ENCODE measurements around the gene STK17B.

The STK17B gene

GRCh38 chr2:196172951-196173350, 1.6 kb upstream of the STK17B start:
- H3K27ac ChIP-seq: no peak overlapping the region
- peaks cover 68% of the 10 kb centered on the region for H3K4me1 ChIP-seq (ENCODE audit: low read depth, poor library complexity, severe bottlenecking)
- TF ChIP-seq CTCF (conservative IDR thresholded peaks at IDR 0.05; ENCODE audit: low read depth, low read length): no peak
- H3K4me2 ChIP-seq: peak overlapping the region; percentile 26; the same call in 1 of the 2 replicates
- no peak overlapping the region for H2AFZ ChIP-seq (ENCODE audit: low read depth)
- no peaks in the 10 kb centered on the region for H3K36me3 ChIP-seq (ENCODE audit: insufficient read depth)
- peaks cover 34% of the 10 kb centered on the region for H3K79me2 ChIP-seq (ENCODE audit: insufficient read depth, low read depth)
- H3K27me3 ChIP-seq (ENCODE audit: insufficient read depth, low read depth): no peaks in the 10 kb centered on the region
- peaks cover 12% of the 10 kb centered on the region; the same call in 1 of the 2 replicates for H4K20me1 ChIP-seq (ENCODE audit: insufficient read depth)
- H3K4me3 ChIP-seq (IDR thresholded peaks at IDR 0.05; ENCODE audit: insufficient read depth, low read depth, low read length): no peak overlapping the region
- no peak overlapping the region for H3K9ac ChIP-seq

- Histone ChIP-seq H3K36me3 (ENCODE audit: insufficient read depth) (no peaks in the 10 kb centered on the region), H2AFZ (ENCODE audit: low read depth) (0 out of 2 replicates have a peak overlapping the region, but pooled peaks have one; percentile 35), H3K27me3 (ENCODE audit: insufficient read depth, low read depth) (no peaks in the 10 kb centered on the region), H3K27ac (0 out of 2 replicates have a peak overlapping the region, but pooled peaks have one; percentile 14), H3K4me1 (ENCODE audit: low read depth, poor library complexity, severe bottlenecking) (peaks cover 68% of the 10 kb centered on the region), H3K4me2 (peak overlapping the region; percentile 79), H3K79me2 (ENCODE audit: insufficient read depth, low read depth) (peaks cover 44% of the 10 kb centered on the region), H3K4me3 (IDR thresholded peaks at IDR 0.05; ENCODE audit: insufficient read depth, low read depth, low read length) (no peak overlapping the region), H4K20me1 (ENCODE audit: insufficient read depth) (peaks cover 22% of the 10 kb centered on the region), H3K9ac (no peak overlapping the region)
- TF ChIP-seq CTCF (conservative IDR thresholded peaks at IDR 0.05; ENCODE audit: low read depth, low read length): no peak
These were observed 568 bp upstream of the STK17B start for GRCh38 chr2:196171946-196172345.

GRCh38 chr2:196170606-196171247, 651 bp downstream of the STK17B start:
- Histone ChIP-seq H2AFZ (ENCODE audit: low read depth) (no peak overlapping the region), H3K4me1 (ENCODE audit: low read depth, poor library complexity, severe bottlenecking) (peaks cover 68% of the 10 kb centered on the region), H3K36me3 (ENCODE audit: insufficient read depth) (no peaks in the 10 kb centered on the region), H3K27me3 (ENCODE audit: insufficient read depth, low read depth) (no peaks in the 10 kb centered on the region), H3K79me2 (ENCODE audit: insufficient read depth, low read depth) (peaks cover 56% of the 10 kb centered on the region), H4K20me1 (ENCODE audit: insufficient read depth) (peaks cover 29% of the 10 kb centered on the region), H3K4me2 (peak overlapping the region; percentile 100), H3K4me3 (IDR thresholded peaks at IDR 0.05; ENCODE audit: insufficient read depth, low read depth, low read length) (peak overlapping the region; percentile 90), H3K27ac (peak overlapping the region; percentile 84), H3K9ac (peak overlapping the region; percentile 89)
- TF ChIP-seq CTCF (conservative IDR thresholded peaks at IDR 0.05; ENCODE audit: low read depth, low read length): no peak

- TF ChIP-seq CTCF (conservative IDR thresholded peaks at IDR 0.05; ENCODE audit: low read depth, low read length): no peak
- peaks cover 62% of the 10 kb centered on the region for H3K79me2 ChIP-seq (ENCODE audit: insufficient read depth, low read depth)
- H3K27ac ChIP-seq: peak overlapping the region; percentile 84
- peak overlapping the region; percentile 100 for H3K4me2 ChIP-seq
- no peak overlapping the region for H2AFZ ChIP-seq (ENCODE audit: low read depth)
- peak overlapping the region; percentile 89 for H3K9ac ChIP-seq
- peak overlapping the region; percentile 85 for H3K4me3 ChIP-seq (IDR thresholded peaks at IDR 0.05; ENCODE audit: insufficient read depth, low read depth, low read length)
- H3K27me3 ChIP-seq (ENCODE audit: insufficient read depth, low read depth): no peaks in the 10 kb centered on the region
- peaks cover 68% of the 10 kb centered on the region for H3K4me1 ChIP-seq (ENCODE audit: low read depth, poor library complexity, severe bottlenecking)
- H3K36me3 ChIP-seq (ENCODE audit: insufficient read depth): no peaks in the 10 kb centered on the region
- H4K20me1 ChIP-seq (ENCODE audit: insufficient read depth): peaks cover 33% of the 10 kb centered on the region
These were observed 1.2 kb downstream of the STK17B start for GRCh38 chr2:196170213-196170605.
